GM12875 (cell line): ENCODE measurements around the gene PCNX3.

Source experiments
- H3K4me3 ChIP-seq: one replicate; pipeline ENCODE4 v1.5.1; 2011; ENCODE audit warnings: low read depth, low read length, control low read depth
- TF ChIP-seq, protein P1 (sequence below): IDR thresholded peaks from 2 replicates; pipeline ENCODE4 v1.5.1; 2011; ENCODE audit warnings: low read depth, mild to moderate bottlenecking, control low read depth, inconsistent platforms, low read length, moderate library complexity, borderline replicate concordance; ENCODE audit not compliant: insufficient read depth

PCNX3 gene

DNA sequence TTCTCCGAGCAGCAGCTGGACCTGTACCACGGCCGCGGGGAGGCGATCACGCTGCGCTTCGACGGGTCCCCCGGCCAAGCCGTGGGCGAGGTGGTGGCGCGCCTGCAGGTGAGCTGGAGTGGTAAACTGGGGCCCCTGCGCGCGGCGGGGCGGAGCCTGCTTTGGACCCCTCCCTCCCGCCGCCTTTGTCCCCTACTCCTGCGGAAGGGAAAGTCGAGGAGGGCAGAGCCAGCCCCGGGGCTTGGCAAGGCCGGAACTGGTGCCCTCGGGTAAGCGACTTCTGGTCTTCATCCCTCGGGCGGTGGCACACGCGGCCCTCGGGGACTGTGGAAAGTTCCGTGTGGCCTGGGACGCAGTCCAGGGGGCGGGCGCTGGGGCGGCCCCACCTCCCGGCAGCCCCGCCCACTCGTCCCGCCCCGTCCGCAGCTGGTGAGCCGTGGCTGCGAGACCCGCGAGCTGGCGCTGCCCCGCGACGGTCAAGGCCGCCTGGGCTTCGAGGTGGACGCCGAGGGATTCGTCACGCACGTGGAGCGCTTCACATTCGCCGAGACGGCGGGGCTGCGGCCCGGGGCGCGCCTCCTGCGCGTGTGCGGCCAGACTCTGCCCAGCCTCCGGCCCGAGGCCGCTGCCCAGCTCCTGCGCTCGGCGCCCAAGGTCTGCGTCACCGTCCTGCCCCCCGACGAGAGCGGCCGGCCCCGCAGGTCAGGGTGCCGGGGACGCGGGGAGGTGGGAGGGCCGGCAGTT is 31.6 kb downstream of the PCNX3 start:
- TF ChIP-seq, protein P1, sequence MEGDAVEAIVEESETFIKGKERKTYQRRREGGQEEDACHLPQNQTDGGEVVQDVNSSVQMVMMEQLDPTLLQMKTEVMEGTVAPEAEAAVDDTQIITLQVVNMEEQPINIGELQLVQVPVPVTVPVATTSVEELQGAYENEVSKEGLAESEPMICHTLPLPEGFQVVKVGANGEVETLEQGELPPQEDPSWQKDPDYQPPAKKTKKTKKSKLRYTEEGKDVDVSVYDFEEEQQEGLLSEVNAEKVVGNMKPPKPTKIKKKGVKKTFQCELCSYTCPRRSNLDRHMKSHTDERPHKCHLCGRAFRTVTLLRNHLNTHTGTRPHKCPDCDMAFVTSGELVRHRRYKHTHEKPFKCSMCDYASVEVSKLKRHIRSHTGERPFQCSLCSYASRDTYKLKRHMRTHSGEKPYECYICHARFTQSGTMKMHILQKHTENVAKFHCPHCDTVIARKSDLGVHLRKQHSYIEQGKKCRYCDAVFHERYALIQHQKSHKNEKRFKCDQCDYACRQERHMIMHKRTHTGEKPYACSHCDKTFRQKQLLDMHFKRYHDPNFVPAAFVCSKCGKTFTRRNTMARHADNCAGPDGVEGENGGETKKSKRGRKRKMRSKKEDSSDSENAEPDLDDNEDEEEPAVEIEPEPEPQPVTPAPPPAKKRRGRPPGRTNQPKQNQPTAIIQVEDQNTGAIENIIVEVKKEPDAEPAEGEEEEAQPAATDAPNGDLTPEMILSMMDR = no peak
- H3K4me3 ChIP-seq = no peak overlapping the region

DNA sequence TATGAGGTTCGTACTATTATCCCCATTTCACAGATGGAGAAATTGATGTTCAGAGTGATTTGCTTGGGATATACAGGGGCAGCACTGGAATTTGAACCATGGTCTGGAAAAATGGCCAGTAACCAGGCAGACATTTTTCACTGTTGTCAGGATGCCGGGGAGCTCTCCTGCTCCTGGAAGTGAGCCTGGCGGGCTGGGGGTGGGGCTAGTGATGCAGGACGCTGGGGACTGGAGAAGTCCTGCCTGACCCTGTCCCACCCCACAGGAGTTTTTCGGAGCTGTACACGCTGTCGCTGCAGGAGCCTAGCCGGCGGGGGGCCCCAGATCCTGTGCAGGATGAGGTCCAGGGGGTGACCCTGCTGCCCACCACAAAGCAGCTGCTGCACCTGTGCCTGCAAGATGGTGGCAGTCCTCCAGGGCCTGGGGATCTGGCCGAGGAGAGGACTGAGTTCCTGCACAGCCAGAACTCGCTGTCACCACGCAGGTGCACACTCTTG is 33.5 kb downstream of the PCNX3 start:
- no peak overlapping the region for H3K4me3 ChIP-seq
- TF ChIP-seq, protein P1 = no peak

DNA sequence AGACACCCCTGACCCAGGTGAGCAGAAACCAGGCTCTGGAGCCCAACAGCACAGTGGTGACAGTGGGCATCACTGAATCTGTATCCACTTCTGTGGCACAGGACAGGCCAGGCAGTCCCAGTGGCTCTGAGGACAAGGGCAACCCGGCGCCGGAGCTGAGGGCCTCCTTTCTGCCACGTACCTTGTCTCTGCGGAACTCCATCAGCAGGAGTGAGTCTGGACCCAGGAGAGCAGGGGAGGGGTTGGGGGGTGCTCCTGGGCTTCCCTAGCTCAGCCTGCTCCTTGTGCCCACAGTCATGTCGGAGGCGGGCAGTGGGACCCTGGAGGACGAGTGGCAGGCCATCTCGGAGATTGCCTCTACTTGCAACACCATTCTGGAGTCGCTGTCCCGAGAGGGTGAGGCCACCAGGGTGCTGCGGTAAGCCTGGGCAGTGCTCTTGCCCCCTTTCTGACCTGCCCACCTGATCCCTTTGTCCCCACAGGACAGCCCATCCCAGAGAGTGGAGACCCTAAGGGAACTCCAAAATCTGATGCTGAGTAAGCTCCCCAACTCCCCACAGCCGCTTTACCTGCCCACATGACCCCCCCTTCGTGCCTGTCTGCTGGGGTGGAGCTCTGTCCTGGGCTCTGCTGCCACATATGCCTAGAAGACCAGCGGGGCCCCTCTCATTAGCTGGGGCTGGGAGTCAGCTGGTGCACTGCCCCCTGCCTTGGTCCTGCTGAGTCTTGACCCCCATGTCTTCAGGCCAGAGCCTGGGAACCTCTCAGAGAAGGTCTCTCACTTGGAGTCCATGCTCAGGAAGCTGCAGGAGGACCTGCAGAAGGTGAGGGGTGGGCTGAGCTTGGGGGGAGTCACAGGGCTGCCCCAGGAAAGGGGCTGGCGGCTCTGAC is 34.3 kb downstream of the PCNX3 start:
- TF ChIP-seq, protein P1 = no peak
- no peak overlapping the region for H3K4me3 ChIP-seq

DNA sequence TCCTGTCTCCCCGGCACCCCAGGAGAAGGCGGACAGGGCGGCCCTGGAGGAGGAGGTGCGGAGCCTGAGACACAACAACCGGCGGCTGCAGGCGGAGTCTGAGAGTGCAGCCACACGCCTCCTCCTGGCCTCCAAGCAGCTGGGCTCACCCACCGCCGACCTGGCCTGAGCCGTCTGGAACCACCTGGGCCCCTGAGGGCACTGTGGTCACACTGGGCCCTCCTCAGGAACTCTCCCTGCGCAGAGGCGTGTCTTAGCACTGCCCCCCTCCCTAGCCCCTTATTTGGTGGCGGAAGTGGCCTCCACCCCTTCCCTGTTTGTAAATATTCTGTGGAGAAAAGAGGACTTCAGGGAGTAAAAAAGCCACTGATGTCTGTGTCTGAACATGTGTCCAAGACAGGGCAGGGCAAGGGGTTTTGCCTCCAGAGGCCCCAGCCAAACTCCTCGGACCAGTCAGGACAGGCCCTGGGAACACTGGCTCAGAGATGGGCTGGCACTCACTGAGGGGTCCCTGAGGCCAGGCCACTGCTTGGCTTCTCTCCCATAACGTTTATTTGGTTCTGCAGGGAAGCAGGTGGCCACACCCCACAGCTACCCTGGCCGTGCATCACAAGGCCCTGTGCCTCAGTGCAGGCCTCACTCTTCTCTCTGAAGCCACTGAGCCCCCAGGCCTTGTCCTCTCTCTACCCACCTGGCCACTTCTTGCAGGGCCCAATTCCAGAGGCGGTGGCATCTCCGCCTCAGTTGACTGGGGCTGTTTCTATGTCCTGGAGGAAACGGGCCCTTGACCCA is 35.2 kb downstream of the PCNX3 start:
- H3K4me3 ChIP-seq = no peak overlapping the region
- TF ChIP-seq, protein P1 = no peak

DNA sequence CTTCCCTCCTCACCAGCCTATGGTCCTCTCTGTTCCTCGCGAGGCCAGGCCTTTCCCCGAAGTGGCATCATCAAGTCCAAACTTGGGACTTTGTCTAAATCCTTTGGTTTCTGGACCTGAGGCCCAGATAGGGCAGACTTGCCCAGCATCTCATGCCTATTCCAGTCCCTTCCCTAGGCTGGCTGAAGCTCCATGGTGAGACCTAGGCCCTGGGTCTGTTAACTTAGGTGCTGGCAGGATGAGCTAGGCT is 35.7 kb downstream of the PCNX3 start:
- no peak overlapping the region for H3K4me3 ChIP-seq
- TF ChIP-seq, protein P1 = no peak

DNA sequence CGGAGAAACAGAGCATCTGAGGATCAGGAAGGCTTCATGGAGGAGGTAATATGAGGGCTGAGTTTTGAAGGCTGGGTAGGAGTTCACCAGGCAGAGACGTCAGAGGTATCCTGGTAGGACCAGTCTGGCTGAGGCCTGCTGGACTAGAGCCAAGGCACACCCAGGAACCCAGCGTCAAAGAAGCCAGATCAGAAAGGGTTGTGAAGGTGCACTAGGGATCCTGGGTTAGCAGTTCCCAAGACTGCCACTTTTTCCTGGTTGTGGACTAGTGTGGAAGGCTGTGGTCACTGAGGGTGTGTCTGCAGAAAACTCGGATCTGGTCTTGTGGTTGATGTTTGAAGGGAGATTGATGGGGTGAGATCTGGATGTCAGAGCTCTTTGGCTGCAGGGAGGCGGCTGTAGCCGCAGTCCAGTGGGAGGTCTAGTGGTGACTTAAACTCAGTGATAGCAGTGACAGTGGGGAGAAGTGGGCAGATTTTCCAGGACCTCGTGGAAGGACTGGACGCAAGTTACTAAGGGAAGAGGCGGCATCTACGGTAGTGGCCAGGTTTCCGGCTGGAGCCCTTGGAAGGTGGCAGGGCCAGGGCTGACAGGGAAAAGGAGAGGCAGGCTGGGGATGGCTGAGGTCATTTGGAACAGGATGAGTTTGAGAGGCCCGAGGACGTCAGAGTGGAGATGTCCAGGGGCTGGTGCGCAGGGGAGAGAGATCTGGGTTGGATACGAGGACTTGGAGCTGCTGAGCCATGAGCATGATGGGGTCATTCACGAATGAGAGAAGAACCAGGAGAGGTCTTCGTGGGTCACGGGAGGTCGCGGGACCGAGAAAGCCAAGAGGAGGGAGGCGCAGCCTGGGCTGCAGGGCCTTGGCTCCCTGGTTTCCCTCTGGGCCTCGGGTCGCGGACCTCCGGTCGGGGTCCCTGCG is 36.3 kb downstream of the PCNX3 start:
- TF ChIP-seq, protein P1 = no peak
- H3K4me3 ChIP-seq = peak overlapping the region; percentile 38
